HL-60 (cell line): ENCODE measurements around the gene KRTAP26-1.

Experiments used
- POLR2AphosphoS5 ChIP-seq: IDR thresholded peaks from 2 replicates; pipeline ENCODE4 v1.6.1; 2012; ENCODE audit warnings: low read depth
- TF ChIP-seq, protein P1 (sequence below): IDR thresholded peaks from one replicate; pipeline ENCODE4 v1.5.1; 2011; ENCODE audit warnings: low read length, control low read depth, inconsistent platforms; ENCODE audit not compliant: insufficient read depth
- TF ChIP-seq, protein P2 (sequence below): IDR thresholded peaks from 2 replicates; pipeline ENCODE4 v1.6.1; 2012; ENCODE audit warnings: low read depth; ENCODE audit not compliant: insufficient replicate concordance

GRCh38 chr21:30332681-30333080 is 12.6 kb upstream of the KRTAP26-1 start:
- TF ChIP-seq, protein P1, sequence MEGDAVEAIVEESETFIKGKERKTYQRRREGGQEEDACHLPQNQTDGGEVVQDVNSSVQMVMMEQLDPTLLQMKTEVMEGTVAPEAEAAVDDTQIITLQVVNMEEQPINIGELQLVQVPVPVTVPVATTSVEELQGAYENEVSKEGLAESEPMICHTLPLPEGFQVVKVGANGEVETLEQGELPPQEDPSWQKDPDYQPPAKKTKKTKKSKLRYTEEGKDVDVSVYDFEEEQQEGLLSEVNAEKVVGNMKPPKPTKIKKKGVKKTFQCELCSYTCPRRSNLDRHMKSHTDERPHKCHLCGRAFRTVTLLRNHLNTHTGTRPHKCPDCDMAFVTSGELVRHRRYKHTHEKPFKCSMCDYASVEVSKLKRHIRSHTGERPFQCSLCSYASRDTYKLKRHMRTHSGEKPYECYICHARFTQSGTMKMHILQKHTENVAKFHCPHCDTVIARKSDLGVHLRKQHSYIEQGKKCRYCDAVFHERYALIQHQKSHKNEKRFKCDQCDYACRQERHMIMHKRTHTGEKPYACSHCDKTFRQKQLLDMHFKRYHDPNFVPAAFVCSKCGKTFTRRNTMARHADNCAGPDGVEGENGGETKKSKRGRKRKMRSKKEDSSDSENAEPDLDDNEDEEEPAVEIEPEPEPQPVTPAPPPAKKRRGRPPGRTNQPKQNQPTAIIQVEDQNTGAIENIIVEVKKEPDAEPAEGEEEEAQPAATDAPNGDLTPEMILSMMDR: no peak
- no peak for TF ChIP-seq POLR2AphosphoS5
- TF ChIP-seq, protein P2, sequence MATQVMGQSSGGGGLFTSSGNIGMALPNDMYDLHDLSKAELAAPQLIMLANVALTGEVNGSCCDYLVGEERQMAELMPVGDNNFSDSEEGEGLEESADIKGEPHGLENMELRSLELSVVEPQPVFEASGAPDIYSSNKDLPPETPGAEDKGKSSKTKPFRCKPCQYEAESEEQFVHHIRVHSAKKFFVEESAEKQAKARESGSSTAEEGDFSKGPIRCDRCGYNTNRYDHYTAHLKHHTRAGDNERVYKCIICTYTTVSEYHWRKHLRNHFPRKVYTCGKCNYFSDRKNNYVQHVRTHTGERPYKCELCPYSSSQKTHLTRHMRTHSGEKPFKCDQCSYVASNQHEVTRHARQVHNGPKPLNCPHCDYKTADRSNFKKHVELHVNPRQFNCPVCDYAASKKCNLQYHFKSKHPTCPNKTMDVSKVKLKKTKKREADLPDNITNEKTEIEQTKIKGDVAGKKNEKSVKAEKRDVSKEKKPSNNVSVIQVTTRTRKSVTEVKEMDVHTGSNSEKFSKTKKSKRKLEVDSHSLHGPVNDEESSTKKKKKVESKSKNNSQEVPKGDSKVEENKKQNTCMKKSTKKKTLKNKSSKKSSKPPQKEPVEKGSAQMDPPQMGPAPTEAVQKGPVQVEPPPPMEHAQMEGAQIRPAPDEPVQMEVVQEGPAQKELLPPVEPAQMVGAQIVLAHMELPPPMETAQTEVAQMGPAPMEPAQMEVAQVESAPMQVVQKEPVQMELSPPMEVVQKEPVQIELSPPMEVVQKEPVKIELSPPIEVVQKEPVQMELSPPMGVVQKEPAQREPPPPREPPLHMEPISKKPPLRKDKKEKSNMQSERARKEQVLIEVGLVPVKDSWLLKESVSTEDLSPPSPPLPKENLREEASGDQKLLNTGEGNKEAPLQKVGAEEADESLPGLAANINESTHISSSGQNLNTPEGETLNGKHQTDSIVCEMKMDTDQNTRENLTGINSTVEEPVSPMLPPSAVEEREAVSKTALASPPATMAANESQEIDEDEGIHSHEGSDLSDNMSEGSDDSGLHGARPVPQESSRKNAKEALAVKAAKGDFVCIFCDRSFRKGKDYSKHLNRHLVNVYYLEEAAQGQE: no peak
